Measurements from ENCODE around the gene CTTNBP2.

Gene CTTNBP2

DNA sequence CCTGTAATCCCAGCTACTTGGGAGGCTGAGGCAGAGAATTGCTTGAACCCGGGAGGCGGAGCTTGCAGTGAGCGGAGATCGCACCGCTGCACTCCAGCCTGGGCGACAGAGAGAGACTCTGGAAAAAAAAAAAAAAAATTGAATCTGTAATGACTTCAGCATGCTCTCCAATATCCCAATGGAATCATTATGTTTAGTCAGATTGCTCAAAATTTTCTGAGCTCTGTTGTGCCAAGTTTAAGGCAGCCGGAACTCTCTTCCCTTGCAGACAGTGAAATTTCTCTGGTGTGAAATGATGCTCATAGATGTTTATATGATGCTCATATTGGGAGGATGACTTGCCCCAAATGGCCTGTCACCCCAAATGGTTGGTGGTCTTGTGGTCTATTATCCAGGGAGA is 180.9 kb downstream of the CTTNBP2 start:
- TF ChIP-seq, protein P1, sequence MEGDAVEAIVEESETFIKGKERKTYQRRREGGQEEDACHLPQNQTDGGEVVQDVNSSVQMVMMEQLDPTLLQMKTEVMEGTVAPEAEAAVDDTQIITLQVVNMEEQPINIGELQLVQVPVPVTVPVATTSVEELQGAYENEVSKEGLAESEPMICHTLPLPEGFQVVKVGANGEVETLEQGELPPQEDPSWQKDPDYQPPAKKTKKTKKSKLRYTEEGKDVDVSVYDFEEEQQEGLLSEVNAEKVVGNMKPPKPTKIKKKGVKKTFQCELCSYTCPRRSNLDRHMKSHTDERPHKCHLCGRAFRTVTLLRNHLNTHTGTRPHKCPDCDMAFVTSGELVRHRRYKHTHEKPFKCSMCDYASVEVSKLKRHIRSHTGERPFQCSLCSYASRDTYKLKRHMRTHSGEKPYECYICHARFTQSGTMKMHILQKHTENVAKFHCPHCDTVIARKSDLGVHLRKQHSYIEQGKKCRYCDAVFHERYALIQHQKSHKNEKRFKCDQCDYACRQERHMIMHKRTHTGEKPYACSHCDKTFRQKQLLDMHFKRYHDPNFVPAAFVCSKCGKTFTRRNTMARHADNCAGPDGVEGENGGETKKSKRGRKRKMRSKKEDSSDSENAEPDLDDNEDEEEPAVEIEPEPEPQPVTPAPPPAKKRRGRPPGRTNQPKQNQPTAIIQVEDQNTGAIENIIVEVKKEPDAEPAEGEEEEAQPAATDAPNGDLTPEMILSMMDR (IDR thresholded peaks at IDR 0.05; ENCODE audit: low read depth, low read length), result no peak
- H3K4me3 ChIP-seq (ENCODE audit: low read depth, low read length), result no peak overlapping the region

DNA sequence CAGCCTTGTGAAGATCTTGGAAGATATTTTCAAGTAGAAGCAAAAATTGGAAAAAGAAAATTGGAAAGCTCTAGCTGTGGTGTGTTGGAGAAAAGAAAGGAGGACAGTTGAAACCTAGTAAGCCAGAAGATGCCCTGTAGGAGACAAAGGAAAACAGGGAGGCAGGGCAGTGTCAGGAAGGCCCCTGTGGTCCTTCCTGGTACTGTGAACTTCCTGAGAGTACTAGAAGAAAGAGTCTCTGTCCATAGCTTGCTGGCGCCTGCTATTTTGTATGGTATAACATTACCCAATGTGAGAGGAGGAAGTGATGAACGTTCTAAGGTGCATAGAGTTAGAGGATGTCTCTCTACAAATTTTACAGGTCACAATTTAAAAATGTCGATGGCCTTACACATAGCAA is 183.1 kb downstream of the CTTNBP2 start:
- no peak overlapping the region for H3K4me3 ChIP-seq (ENCODE audit: low read depth, low read length)
- TF ChIP-seq, protein P1 (IDR thresholded peaks at IDR 0.05; ENCODE audit: low read depth, low read length), result no peak

DNA sequence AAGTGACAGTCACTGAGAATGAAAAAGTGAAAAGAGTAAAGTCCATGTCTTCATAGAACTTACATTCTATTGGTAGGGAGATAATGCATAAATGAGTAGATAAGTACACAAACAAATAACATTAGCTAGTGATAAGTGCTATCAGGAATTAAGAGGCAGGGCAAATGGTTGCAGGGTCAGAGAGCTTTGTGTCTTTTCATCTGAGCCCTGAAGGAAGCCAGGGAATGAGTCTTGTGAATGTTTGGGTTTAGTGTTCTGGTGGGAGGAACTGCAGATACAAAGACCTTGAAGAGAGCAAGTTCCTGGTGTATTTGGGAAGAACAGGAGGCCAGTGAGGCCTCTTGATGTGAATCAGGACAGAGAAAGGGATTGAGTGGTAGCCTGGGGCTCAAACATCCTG is 183.8 kb downstream of the CTTNBP2 start:
- TF ChIP-seq, protein P1 (IDR thresholded peaks at IDR 0.05; ENCODE audit: low read depth, low read length), result no peak
- no peak overlapping the region for H3K4me3 ChIP-seq (ENCODE audit: low read depth, low read length)

DNA sequence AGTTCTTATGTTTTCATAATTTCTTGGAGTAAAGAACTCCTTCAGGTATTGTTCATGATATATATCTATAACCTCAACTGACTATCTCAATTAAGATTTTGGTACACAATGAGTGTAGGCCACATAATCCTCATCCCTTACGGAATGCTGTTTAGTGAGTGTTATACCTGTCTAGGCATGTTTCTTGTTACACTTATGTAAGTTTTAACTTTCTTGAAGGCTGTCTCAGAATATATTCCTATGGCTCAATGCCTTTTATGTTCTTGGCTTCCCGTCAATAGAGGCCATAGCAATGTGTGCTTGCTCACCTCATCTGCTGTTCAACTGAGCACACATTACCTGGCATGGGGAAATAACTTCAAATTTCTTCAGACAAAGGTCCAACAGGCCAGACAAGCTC is 185.1 kb downstream of the CTTNBP2 start:
- TF ChIP-seq, protein P1 (IDR thresholded peaks at IDR 0.05; ENCODE audit: low read depth, low read length), result no peak
- H3K4me3 ChIP-seq (ENCODE audit: low read depth, low read length), result no peak overlapping the region

DNA sequence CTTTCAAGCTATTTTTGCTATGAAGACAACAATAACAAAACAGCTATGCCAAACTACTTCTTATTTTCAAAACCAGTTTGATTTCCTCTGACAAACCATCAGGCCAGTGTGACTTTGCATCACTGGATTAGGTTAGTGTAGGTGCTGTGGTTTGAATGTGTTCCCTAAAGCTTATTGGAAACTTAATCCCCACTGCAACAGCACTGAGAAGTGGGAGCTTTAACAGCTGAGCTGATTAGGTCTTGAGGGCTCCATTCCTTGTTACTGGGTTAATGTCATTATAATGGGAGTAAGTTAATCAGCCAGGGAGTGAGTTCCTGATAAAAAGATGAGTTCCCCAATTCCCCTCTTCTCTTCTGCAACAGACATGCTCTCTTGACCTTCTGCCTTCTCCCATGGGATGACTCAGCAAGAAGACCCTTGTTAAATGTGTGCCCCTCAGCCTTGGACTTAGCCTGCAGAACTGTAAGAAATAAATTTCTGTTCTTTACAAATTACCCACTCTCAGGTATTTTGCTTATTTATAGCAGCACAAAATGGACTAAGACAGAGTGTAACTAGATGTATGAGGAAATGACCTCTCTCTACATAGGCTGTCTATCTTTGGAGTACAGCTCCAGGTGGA is 186.8 kb downstream of the CTTNBP2 start:
- TF ChIP-seq, protein P1 (IDR thresholded peaks at IDR 0.05; ENCODE audit: low read depth, low read length), result no peak
- no peak overlapping the region for H3K4me3 ChIP-seq (ENCODE audit: low read depth, low read length)

DNA sequence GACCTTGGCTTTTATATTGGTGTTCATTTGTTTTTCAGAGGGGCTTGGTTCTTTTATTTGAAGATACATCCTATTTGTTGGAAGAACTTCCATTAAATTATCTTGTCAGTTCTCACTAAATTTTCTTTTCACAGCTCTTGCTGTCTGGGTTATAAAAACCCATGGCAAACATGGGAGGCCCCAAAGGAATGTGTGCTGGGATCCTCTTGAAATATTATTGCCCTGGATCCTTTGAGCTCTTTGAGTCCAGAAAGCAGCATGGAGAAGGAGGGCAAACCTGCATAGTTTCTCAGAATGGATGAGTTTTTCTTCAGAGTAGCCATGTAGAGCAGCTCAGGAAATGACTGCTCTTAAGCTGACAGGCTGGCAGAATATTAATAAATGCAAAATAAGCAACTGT is 187.4 kb downstream of the CTTNBP2 start:
- H3K4me3 ChIP-seq (ENCODE audit: low read depth, low read length), result no peak overlapping the region
- TF ChIP-seq, protein P1 (IDR thresholded peaks at IDR 0.05; ENCODE audit: low read depth, low read length), result no peak

DNA sequence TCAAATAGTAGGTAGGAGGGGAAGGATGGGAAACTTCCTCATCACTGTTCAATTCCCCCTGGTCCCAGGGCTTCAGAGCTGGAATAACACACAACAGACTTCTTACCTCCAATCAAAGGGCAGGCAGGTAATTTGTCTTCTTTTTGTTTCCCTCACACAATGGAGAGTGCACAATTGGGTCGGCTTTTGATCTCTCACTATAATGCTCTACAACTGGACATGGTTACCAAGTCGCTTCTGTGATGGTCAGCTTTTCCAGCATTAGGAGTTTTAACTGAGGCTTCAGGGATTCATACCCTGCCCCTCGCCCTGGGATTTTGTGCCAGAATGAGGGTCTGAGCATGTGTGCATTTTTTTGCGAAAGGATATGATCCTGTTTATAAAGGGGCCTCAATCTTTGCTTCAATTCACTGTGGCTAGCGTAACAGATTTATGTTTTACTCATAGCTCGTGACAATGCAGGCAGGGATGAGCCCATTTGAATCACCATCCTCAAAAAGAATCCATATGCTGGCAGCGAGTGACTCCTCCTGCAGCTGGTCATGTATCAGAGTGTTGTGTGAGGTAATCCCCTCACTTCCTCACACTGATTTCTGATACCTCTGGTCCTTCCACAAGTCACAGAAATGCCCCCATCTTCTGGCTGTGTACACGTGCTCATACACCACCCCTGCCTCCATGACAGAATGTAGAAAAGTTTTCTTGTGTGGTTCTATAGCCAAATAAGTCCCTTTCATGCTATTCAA is 189.6 kb downstream of the CTTNBP2 start:
- TF ChIP-seq, protein P1 (IDR thresholded peaks at IDR 0.05; ENCODE audit: low read depth, low read length), result no peak
- H3K4me3 ChIP-seq (ENCODE audit: low read depth, low read length), result no peak overlapping the region
